NAMALWA (cell line): ENCODE results near the gene CD164.
"Not testable (repeated sequence)": the region's sequence is repeated elsewhere in the genome, so short reads cannot be mapped to it uniquely, and the experiment has no call there.

ENCODE experiments used
- DNase-seq: peaks from one replicate; pipeline ENCODE4 v3.0.0-alpha.2; 2015; ENCODE audit warnings: low spot score

The CD164 gene

GRCh38 chr6:109342911-109343310 is 39.4 kb downstream of the CD164 start:
- DNase-seq: no peak

GRCh38 chr6:109342506-109342905 is 39.8 kb downstream of the CD164 start:
- DNase-seq: no peak

GRCh38 chr6:109340811-109341210 is 41.5 kb downstream of the CD164 start:
- no peak for DNase-seq

GRCh38 chr6:109339906-109340678 is 42.2 kb downstream of the CD164 start:
- DNase-seq: no peak

- DNase-seq: no peak
Observed at GRCh38 chr6:109336221-109336961, 45.9 kb downstream of the CD164 start.

GRCh38 chr6:109333870-109334269 is 48.4 kb downstream of the CD164 start:
- DNase-seq: not testable (repeated sequence)

GRCh38 chr6:109332748-109333147 is 49.5 kb downstream of the CD164 start:
- no peak for DNase-seq

- no peak for DNase-seq
Observed at GRCh38 chr6:109331081-109331480, 51.2 kb downstream of the CD164 start.

- no peak for DNase-seq
Observed at GRCh38 chr6:109330263-109330662, 52.0 kb downstream of the CD164 start.

- no peak for DNase-seq
Observed at GRCh38 chr6:109328629-109329028, 53.6 kb downstream of the CD164 start.

- no peak for DNase-seq
Observed at GRCh38 chr6:109327959-109328358, 54.3 kb downstream of the CD164 start.

GRCh38 chr6:109327491-109327890 is 54.8 kb downstream of the CD164 start:
- no peak for DNase-seq

GRCh38 chr6:109326351-109326750 is 55.9 kb downstream of the CD164 start:
- no peak for DNase-seq

- no peak for DNase-seq
Observed at GRCh38 chr6:109325400-109325801, 56.9 kb downstream of the CD164 start.

- DNase-seq: no peak
Observed at GRCh38 chr6:109323241-109323640, 59.0 kb downstream of the CD164 start.

- DNase-seq: peak; percentile 6
Observed at GRCh38 chr6:109322825-109323224, 59.4 kb downstream of the CD164 start.

- no peak for DNase-seq
Observed at GRCh38 chr6:109321752-109322151, 60.5 kb downstream of the CD164 start.

GRCh38 chr6:109320072-109320471 is 62.2 kb downstream of the CD164 start:
- no peak for DNase-seq

GRCh38 chr6:109318328-109318876 is 63.9 kb downstream of the CD164 start:
- DNase-seq: no peak

GRCh38 chr6:109316909-109317308 is 65.4 kb downstream of the CD164 start:
- DNase-seq: no peak
